Muscle layer of duodenum (tissue), 2 donors: ENCODE measurements around the gene PDCD2L.
A peak's percentile ranks its signal among the peaks of the same experiment; 100 is the strongest.
"Not testable (repeated sequence)": the region's sequence is repeated elsewhere in the genome, so short reads cannot be mapped to it uniquely, and the experiment has no call there.

Experiments
- H3K27ac ChIP-seq: one replicate; pipeline ENCODE4 v1.7.0; 2013; ENCODE audit warnings: mild to moderate bottlenecking, low read length
- H3K27me3 ChIP-seq: one replicate; pipeline ENCODE4 v1.7.0; 2013; ENCODE audit warnings: low read depth, mild to moderate bottlenecking, control low read depth, low read length
- H3K36me3 ChIP-seq, 2 donors: one replicate each; pipeline ENCODE4 v1.7.0; 2013; ENCODE audit warnings: low read length in 2 of 2, control low read depth in 1 of 2, mild to moderate bottlenecking in 1 of 2; ENCODE audit not compliant: insufficient read depth in 2 of 2, control insufficient read depth in 1 of 2
- H3K4me1 ChIP-seq, 2 donors: one replicate each; pipeline ENCODE4 v1.7.0; 2013; ENCODE audit warnings: low read length in 2 of 2, mild to moderate bottlenecking in 2 of 2, control low read depth in 1 of 2, moderate library complexity in 1 of 2; ENCODE audit not compliant: insufficient read depth in 2 of 2, control insufficient read depth in 1 of 2
- H3K4me3 ChIP-seq, 2 donors: one replicate each; pipeline ENCODE4 v1.7.0; 2013; ENCODE audit warnings: low read length in 2 of 2, low read depth in 1 of 2, mild to moderate bottlenecking in 1 of 2
- H3K9me3 ChIP-seq, 2 donors: one replicate each; pipeline ENCODE4 v1.7.0; 2013; ENCODE audit warnings: low read length in 2 of 2, control low read depth in 1 of 2, mild to moderate bottlenecking in 1 of 2; ENCODE audit not compliant: control insufficient read depth in 1 of 2
- donor health status: healthy.

Gene PDCD2L

GRCh38 chr19:34454685-34455084 lies 50.5 kb downstream of the PDCD2L start:
- Histone ChIP-seq H3K4me3 (no peak overlapping the region), H3K4me1 (no peaks in the 10 kb centered on the region), H3K36me3 (peaks cover 56 to 58% of the 10 kb centered on the region in 2 donors), H3K9me3 (no peaks in the 10 kb centered on the region), H3K27ac (no peak overlapping the region), H3K27me3 (no peaks in the 10 kb centered on the region)

DNA sequence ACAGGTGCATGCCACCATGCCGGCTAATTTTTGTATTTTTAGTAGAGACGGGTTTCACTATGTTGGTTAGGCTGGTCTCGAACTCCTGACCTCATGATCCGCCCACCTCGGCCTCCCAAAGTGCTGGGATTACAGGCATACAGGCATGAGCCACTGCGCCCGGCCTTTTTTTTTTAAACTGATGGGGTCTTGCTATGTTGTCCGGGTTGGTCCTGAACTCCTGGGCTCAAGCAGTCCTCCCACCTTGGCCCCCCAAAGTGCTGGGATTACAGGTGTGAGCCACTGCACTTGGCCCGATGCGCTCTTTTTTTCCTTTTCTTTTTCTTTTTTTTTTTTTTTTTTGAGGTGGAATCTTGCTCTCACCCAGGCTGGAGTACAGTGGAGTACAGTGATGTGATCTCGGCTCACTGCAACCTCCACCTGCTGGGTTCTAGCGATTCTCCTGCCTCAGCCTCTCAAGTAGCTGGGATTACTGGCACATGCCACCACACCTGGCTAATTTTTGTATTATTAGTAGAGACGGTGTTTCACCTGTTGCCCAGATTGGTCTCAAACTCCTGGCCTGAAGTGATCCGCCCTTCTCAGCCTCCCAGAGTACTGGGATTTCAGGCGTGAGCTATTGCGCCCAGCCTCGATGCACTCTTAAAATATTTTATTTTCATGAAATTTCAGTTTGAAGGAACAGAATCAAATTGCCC lies 51.7 kb downstream of the PDCD2L start:
- peaks cover 60 to 63% of the 10 kb centered on the region in 2 donors for H3K36me3 ChIP-seq
- H3K27ac ChIP-seq, H3K9me3 ChIP-seq, H3K4me3 ChIP-seq, H3K4me1 ChIP-seq, H3K27me3 ChIP-seq: not testable (repeated sequence)

DNA sequence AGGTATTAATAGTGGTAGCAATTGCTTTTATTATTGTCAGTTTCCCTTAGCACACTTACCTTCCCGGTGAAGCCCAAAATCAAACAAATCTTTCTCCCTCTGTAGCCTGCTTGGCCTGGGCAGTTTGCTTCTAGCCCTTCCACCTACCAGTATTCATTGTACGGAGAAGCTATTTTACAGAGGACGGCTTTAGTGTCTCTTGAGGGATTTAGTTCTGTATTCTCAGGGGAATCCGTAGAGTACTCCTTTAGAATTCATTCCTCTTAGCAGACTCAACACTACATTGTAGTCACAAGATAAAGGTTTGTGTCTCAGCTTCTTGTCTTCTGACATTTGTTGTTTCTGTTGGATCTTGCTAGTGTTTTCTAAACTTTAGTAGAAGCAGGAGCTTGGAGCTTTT lies 53.2 kb downstream of the PDCD2L start:
- no peak overlapping the region for H3K4me3 ChIP-seq
- peaks cover 7% of the 10 kb centered on the region in 2 donors for H3K4me1 ChIP-seq
- H3K36me3 ChIP-seq, result peaks cover 64 to 68% of the 10 kb centered on the region in 2 donors
- H3K9me3 ChIP-seq, result no peaks in the 10 kb centered on the region
- H3K27ac ChIP-seq, result no peak overlapping the region
- no peaks in the 10 kb centered on the region for H3K27me3 ChIP-seq

DNA sequence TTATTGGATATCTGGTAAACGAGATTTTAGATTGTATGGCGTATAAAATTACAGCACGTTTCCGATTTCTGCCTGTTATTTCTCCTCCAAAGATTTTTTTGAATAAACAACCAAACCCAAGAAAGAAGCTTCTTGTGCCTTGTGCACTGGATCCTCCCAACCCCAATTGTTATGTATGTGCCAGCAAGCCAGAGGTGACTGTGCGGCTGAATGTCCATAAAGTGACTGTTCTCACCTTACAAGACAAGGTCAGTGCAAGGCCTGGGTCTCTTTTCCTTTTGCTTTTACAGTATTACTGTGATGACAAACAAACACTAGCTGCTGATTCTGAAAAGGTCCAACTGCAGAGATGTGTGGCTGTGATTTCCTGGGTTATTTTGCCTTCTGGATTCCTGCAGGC lies 54.5 kb downstream of the PDCD2L start:
- Histone ChIP-seq H3K27me3 (no peaks in the 10 kb centered on the region), H3K27ac (no peak overlapping the region), H3K4me1 (peaks cover 7% of the 10 kb centered on the region in 2 donors), H3K9me3 (no peaks in the 10 kb centered on the region), H3K36me3 (peaks cover 62 to 66% of the 10 kb centered on the region in 2 donors), H3K4me3 (no peak overlapping the region)

DNA sequence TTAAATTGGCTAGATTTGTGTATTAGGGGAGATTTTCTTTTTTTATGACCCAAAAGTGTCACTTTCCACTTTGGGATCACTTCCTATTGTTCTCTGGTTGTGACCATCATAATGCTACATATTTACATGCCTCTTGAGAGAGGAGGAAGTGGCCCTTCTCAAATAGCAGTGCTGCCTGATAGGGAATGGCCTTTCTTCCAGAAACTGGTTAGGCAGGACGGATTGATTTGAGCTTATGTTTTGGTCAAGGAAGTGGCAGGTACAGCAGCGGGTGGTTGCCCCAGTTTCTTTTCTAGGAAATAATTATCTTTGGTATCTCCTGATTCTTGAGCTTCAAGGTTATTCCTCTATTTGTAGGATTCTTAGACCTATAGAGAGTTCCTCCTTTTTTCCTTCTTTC lies 55.4 kb downstream of the PDCD2L start:
- peaks cover 62 to 63% of the 10 kb centered on the region in 2 donors for H3K36me3 ChIP-seq
- no peaks in the 10 kb centered on the region for H3K27me3 ChIP-seq
- H3K27ac ChIP-seq, result no peak overlapping the region

GRCh38 chr19:34461375-34462100 lies 57.3 kb downstream of the PDCD2L start:
- H3K36me3 ChIP-seq, result peaks cover 59 to 66% of the 10 kb centered on the region in 2 donors
- H3K27me3 ChIP-seq, result no peaks in the 10 kb centered on the region
- H3K4me1 ChIP-seq, result peaks cover 7% of the 10 kb centered on the region in 2 donors
- H3K27ac ChIP-seq, result peak overlapping the region; percentile 68
- no peaks in the 10 kb centered on the region for H3K9me3 ChIP-seq
- no peak overlapping the region for H3K4me3 ChIP-seq

More for the DNA sequence above, 55.4 kb downstream of the PDCD2L start:
- Histone ChIP-seq H3K4me3 (no peak overlapping the region), H3K9me3 (no peaks in the 10 kb centered on the region), H3K4me1 (peaks cover 7% of the 10 kb centered on the region in 2 donors)

GRCh38 chr19:34464785-34465184 lies 60.6 kb downstream of the PDCD2L start:
- not testable (repeated sequence) for H3K27ac ChIP-seq, H3K4me1 ChIP-seq, H3K27me3 ChIP-seq, H3K4me3 ChIP-seq, H3K9me3 ChIP-seq
- H3K36me3 ChIP-seq, result peaks cover 62 to 79% of the 10 kb centered on the region in 2 donors

DNA sequence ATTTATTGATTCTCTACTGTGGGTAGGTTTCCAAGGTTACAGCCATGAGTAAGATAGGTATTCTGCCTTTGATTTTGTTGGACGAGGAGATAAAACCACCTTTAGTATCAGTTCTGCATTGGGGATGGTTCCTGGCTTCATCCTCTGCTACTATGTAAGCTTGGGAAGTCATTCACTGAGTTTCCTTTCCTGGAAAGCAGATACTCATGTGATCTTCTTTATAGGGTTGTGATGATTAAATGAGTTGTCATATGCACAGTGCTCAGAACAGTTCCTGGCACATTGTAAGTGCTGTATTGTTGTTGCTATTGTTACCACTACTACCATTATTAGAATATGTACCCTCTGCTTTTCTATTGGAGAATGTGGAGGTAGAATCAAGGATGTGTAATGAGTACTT lies 64.2 kb downstream of the PDCD2L start:
- Histone ChIP-seq H3K9me3 (no peaks in the 10 kb centered on the region), H3K36me3 (peaks cover 46 to 81% of the 10 kb centered on the region in 2 donors), H3K27me3 (no peaks in the 10 kb centered on the region), H3K4me3 (no peak overlapping the region), H3K4me1 (no peaks in the 10 kb centered on the region), H3K27ac (no peak overlapping the region)

GRCh38 chr19:34469026-34469425 lies 64.8 kb downstream of the PDCD2L start:
- peaks cover 43 to 76% of the 10 kb centered on the region in 2 donors for H3K36me3 ChIP-seq

GRCh38 chr19:34471906-34472700 lies 67.9 kb downstream of the PDCD2L start:
- H3K4me3 ChIP-seq, result no peak overlapping the region
- H3K27ac ChIP-seq, result no peak overlapping the region
- peaks cover 32 to 54% of the 10 kb centered on the region in 2 donors for H3K36me3 ChIP-seq
- H3K27me3 ChIP-seq, result no peaks in the 10 kb centered on the region
- no peaks in the 10 kb centered on the region for H3K9me3 ChIP-seq
- H3K4me1 ChIP-seq, result no peaks in the 10 kb centered on the region

More at GRCh38 chr19:34469026-34469425, 64.8 kb downstream of the PDCD2L start:
- H3K27ac ChIP-seq, H3K4me3 ChIP-seq, H3K4me1 ChIP-seq, H3K27me3 ChIP-seq, H3K9me3 ChIP-seq: not testable (repeated sequence)
